Medulla oblongata (tissue), 1 donor: ENCODE data around the gene IST1.
"Not testable (repeated sequence)": the region's sequence is repeated elsewhere in the genome, so short reads cannot be mapped to it uniquely, and the experiment has no call there.

Source experiments
- DNase-seq: peaks from one replicate; pipeline ENCODE4 v3.0.0-alpha.2; 2015; ENCODE audit errors: extremely low spot score

Gene IST1

GRCh38 chr16:71894921-71895678, at the start of gene IST1:
Gene IST1, plus strand, starts transcription at chr16:71895531. Its CDS starts 20,110 bp downstream, at chr16:71915641.
- DNase-seq = peak; percentile 99

- DNase-seq = peak; percentile 94
These were observed 49.5 kb upstream of the IST1 start, which contains the start of gene ATXN1L for GRCh38 chr16:71845639-71846430. Gene ATXN1L, plus strand, starts transcription at chr16:71845976. Its CDS starts 3,765 bp downstream, at chr16:71849741.

GRCh38 chr16:71846431-71846830, 48.9 kb upstream of the IST1 start:
- no peak for DNase-seq

GRCh38 chr16:71847096-71847495, 48.2 kb upstream of the IST1 start:
- no peak for DNase-seq

GRCh38 chr16:71848622-71849021, 46.7 kb upstream of the IST1 start:
- DNase-seq = no peak

GRCh38 chr16:71851746-71852145, 43.6 kb upstream of the IST1 start:
- DNase-seq = no peak

GRCh38 chr16:71852158-71852557, 43.2 kb upstream of the IST1 start:
- no peak for DNase-seq

GRCh38 chr16:71852561-71852960, 42.8 kb upstream of the IST1 start:
- no peak for DNase-seq

- no peak for DNase-seq
These were observed 41.9 kb upstream of the IST1 start for GRCh38 chr16:71853413-71853812.

- DNase-seq = no peak
These were observed 40.9 kb upstream of the IST1 start for GRCh38 chr16:71854369-71854948.

GRCh38 chr16:71855937-71856662, 39.2 kb upstream of the IST1 start:
- DNase-seq = no peak

GRCh38 chr16:71859762-71860521, 35.4 kb upstream of the IST1 start:
- no peak for DNase-seq

GRCh38 chr16:71863995-71864394, 31.3 kb upstream of the IST1 start:
- DNase-seq = no peak

- DNase-seq = no peak
These were observed 30.0 kb upstream of the IST1 start for GRCh38 chr16:71865173-71865863.

- DNase-seq = not testable (repeated sequence)
These were observed 28.2 kb upstream of the IST1 start for GRCh38 chr16:71867175-71867574.

GRCh38 chr16:71867939-71868338, 27.4 kb upstream of the IST1 start:
- DNase-seq = no peak

GRCh38 chr16:71869089-71869488, 26.2 kb upstream of the IST1 start:
- DNase-seq = no peak

GRCh38 chr16:71870818-71871217, 24.5 kb upstream of the IST1 start:
- DNase-seq = no peak

GRCh38 chr16:71873199-71873598, 22.1 kb upstream of the IST1 start:
- no peak for DNase-seq

- no peak for DNase-seq
These were observed 16.4 kb upstream of the IST1 start for GRCh38 chr16:71878911-71879310.

GRCh38 chr16:71880176-71880575, 15.2 kb upstream of the IST1 start:
- DNase-seq = peak; percentile 63
